ENCODE data around the gene RWDD2A.

The RWDD2A gene

GRCh38 chr6:83153883-83154521 lies 39.2 kb upstream of the RWDD2A start:
- Histone ChIP-seq H3K36me3 (ENCODE audit: insufficient read depth, low read length) (peaks cover 18% of the 10 kb centered on the region; the same call in 1 of the 2 replicates), H3K79me2 (ENCODE audit: insufficient read depth, low read length) (no peaks in the 10 kb centered on the region), H3K9ac (ENCODE audit: low read depth, low read length, poor library complexity, severe bottlenecking) (no peak overlapping the region), H3K4me1 (ENCODE audit: insufficient read depth, low read length, poor library complexity, severe bottlenecking) (no peaks in the 10 kb centered on the region), H2AFZ (ENCODE audit: low read length) (no peak overlapping the region), H3F3A (ENCODE audit: low read depth) (no peaks in the 10 kb centered on the region), H3K4me3 (ENCODE audit: low read length, poor library complexity, severe bottlenecking) (no peak overlapping the region), H3K9me3 (ENCODE audit: insufficient read depth, low read depth, low read length) (no peaks in the 10 kb centered on the region), H4K20me1 (ENCODE audit: insufficient read depth, low read length, poor library complexity, severe bottlenecking) (no peaks in the 10 kb centered on the region), H3K4me2 (ENCODE audit: low read depth, low read length, poor library complexity, severe bottlenecking) (no peak overlapping the region), H3K9me2 (replicated peaks; ENCODE audit: low read depth, low read length) (no peaks in the 10 kb centered on the region), H3K27me3 (ENCODE audit: insufficient read depth, low read length, poor library complexity, severe bottlenecking) (no peaks in the 10 kb centered on the region)
- TF ChIP-seq EZH2phosphoT487 (IDR thresholded peaks at IDR 0.05; ENCODE audit: borderline replicate concordance) = no peak
- TF ChIP-seq, protein P1, sequence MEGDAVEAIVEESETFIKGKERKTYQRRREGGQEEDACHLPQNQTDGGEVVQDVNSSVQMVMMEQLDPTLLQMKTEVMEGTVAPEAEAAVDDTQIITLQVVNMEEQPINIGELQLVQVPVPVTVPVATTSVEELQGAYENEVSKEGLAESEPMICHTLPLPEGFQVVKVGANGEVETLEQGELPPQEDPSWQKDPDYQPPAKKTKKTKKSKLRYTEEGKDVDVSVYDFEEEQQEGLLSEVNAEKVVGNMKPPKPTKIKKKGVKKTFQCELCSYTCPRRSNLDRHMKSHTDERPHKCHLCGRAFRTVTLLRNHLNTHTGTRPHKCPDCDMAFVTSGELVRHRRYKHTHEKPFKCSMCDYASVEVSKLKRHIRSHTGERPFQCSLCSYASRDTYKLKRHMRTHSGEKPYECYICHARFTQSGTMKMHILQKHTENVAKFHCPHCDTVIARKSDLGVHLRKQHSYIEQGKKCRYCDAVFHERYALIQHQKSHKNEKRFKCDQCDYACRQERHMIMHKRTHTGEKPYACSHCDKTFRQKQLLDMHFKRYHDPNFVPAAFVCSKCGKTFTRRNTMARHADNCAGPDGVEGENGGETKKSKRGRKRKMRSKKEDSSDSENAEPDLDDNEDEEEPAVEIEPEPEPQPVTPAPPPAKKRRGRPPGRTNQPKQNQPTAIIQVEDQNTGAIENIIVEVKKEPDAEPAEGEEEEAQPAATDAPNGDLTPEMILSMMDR (conservative IDR thresholded peaks at IDR 0.05; ENCODE audit: low read length) = no peak

DNA sequence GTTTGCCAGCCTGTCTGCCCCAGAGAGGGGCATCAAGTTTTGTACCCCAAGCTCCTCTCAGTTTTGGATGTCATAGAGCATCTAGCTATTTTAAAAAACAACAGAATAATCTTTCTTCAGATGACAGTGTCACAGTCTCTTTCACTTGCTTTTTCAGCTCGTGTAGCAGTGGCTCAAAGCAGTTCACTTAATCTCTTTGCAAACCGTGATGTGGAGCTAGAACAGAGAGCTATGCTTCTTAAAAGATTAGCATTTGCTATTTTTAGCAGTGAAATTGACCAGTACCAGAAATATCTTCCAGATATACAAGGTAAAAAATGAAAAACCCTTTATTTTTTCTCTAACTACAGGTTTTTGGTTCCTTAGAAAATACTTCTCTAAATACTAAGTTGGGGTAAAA lies 37.4 kb upstream of the RWDD2A start:
- TF ChIP-seq EZH2phosphoT487 (IDR thresholded peaks at IDR 0.05; ENCODE audit: borderline replicate concordance) = no peak
- TF ChIP-seq, protein P1 (conservative IDR thresholded peaks at IDR 0.05; ENCODE audit: low read length) = no peak
- Histone ChIP-seq H2AFZ (ENCODE audit: low read length) (no peak overlapping the region), H3K36me3 (ENCODE audit: insufficient read depth, low read length) (peaks cover 27% of the 10 kb centered on the region; the same call in 1 of the 2 replicates), H3K4me1 (ENCODE audit: insufficient read depth, low read length, poor library complexity, severe bottlenecking) (no peaks in the 10 kb centered on the region), H3K79me2 (ENCODE audit: insufficient read depth, low read length) (no peaks in the 10 kb centered on the region), H3K4me3 (ENCODE audit: low read length, poor library complexity, severe bottlenecking) (no peak overlapping the region), H3K9me3 (ENCODE audit: insufficient read depth, low read depth, low read length) (no peaks in the 10 kb centered on the region), H3K27me3 (ENCODE audit: insufficient read depth, low read length, poor library complexity, severe bottlenecking) (no peaks in the 10 kb centered on the region), H3K9me2 (replicated peaks; ENCODE audit: low read depth, low read length) (no peaks in the 10 kb centered on the region), H3K4me2 (ENCODE audit: low read depth, low read length, poor library complexity, severe bottlenecking) (no peak overlapping the region), H3F3A (ENCODE audit: low read depth) (no peaks in the 10 kb centered on the region), H3K9ac (ENCODE audit: low read depth, low read length, poor library complexity, severe bottlenecking) (no peak overlapping the region), H4K20me1 (ENCODE audit: insufficient read depth, low read length, poor library complexity, severe bottlenecking) (no peaks in the 10 kb centered on the region)

DNA sequence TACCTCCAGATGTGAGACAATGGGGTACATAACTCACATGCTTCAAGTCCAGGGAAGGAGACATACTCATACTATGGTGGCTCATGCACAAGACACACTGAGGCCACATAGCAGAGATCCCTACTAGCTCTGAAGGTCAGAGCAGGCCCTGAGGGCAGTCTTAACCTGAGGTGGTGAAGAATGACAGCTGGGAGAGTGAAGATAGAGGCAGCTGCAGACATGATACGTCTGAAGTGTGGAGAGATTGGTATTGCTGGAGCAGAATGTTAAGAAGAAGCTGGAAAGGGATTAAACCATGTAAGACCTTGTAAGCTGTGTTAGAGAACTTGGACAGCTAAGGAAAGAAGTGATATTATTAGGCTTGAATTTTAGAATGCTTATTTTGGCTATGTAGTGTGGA lies 33.0 kb upstream of the RWDD2A start:
- Histone ChIP-seq H3K4me3 (ENCODE audit: low read length, poor library complexity, severe bottlenecking) (no peak overlapping the region), H3K4me2 (ENCODE audit: low read depth, low read length, poor library complexity, severe bottlenecking) (no peak overlapping the region), H3F3A (ENCODE audit: low read depth) (no peaks in the 10 kb centered on the region), H3K4me1 (ENCODE audit: insufficient read depth, low read length, poor library complexity, severe bottlenecking) (no peaks in the 10 kb centered on the region), H3K27me3 (ENCODE audit: insufficient read depth, low read length, poor library complexity, severe bottlenecking) (no peaks in the 10 kb centered on the region), H3K79me2 (ENCODE audit: insufficient read depth, low read length) (no peaks in the 10 kb centered on the region), H3K9me2 (replicated peaks; ENCODE audit: low read depth, low read length) (no peaks in the 10 kb centered on the region), H3K36me3 (ENCODE audit: insufficient read depth, low read length) (peaks cover 16% of the 10 kb centered on the region; the same call in 1 of the 2 replicates), H3K9me3 (ENCODE audit: insufficient read depth, low read depth, low read length) (no peaks in the 10 kb centered on the region), H3K9ac (ENCODE audit: low read depth, low read length, poor library complexity, severe bottlenecking) (no peak overlapping the region), H4K20me1 (ENCODE audit: insufficient read depth, low read length, poor library complexity, severe bottlenecking) (no peaks in the 10 kb centered on the region), H2AFZ (ENCODE audit: low read length) (no peak overlapping the region)
- no peak for TF ChIP-seq EZH2phosphoT487 (IDR thresholded peaks at IDR 0.05; ENCODE audit: borderline replicate concordance)
- TF ChIP-seq, protein P1 (conservative IDR thresholded peaks at IDR 0.05; ENCODE audit: low read length) = no peak
